WERI-Rb-1 (cell line): ENCODE results near the gene TMEM14C.

Source experiments
- DNase-seq: peaks from one replicate; pipeline ENCODE4 v3.0.0-alpha.2; 2020
- H3K27ac ChIP-seq: fragments of 250-450 bp; sonication (Bioruptor Pico); 2 replicates; pipeline ENCODE4 v1.5.1; 2020; ENCODE audit warnings: mild to moderate bottlenecking, moderate library complexity
- H3K27me3 ChIP-seq: fragments of 250-450 bp; sonication (Bioruptor Pico); 2 replicates; pipeline ENCODE4 v1.5.1; 2021; ENCODE audit warnings: mild to moderate bottlenecking, low read depth, moderate library complexity; ENCODE audit not compliant: insufficient read depth, severe bottlenecking
- H3K36me3 ChIP-seq: fragments of 250-450 bp; sonication (Bioruptor Pico); 2 replicates; pipeline ENCODE4 v1.5.1; 2020; ENCODE audit warnings: mild to moderate bottlenecking, moderate library complexity
- H3K4me3 ChIP-seq: 2 replicates; pipeline ENCODE4 v1.5.1; 2011; ENCODE audit warnings: low read depth, mild to moderate bottlenecking, control low read depth, low read length
- H3K9me3 ChIP-seq: fragments of 250-450 bp; sonication (Bioruptor Pico); 2 replicates; pipeline ENCODE4 v1.5.1; 2021; ENCODE audit warnings: mild to moderate bottlenecking, moderate library complexity; ENCODE audit not compliant: severe bottlenecking
- TF ChIP-seq, protein P1 (sequence below): IDR thresholded peaks from 2 replicates; pipeline ENCODE4 v1.5.1; 2011; ENCODE audit warnings: low read depth, mild to moderate bottlenecking, control low read depth, inconsistent platforms, low read length

TMEM14C gene

DNA sequence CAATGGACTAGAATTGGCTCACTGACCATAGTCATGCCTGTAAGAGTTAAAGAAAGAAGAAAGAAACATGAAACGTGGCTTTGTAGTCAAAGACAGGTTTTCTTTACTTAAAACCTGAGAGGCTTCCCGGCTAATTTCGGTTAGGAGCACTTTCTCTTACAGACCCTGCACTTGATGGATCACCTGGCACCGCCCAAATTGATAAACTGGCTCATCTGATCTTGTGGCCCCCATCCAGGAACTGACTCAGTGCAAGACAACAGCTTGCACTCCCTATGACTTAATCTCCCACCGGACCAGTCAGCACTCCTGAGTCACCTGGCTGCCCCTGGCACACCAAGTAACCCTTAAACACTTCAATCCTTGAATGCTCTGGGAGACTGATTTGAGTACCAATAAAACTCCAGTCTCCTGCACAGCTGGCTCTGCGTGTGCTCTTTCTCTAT lies 37.0 kb downstream of the TMEM14C start:
- H3K36me3 ChIP-seq = peaks cover 78% of the 10 kb centered on the region
- H3K4me3 ChIP-seq = no peak overlapping the region
- DNase-seq = peak; percentile 54
- TF ChIP-seq, protein P1, sequence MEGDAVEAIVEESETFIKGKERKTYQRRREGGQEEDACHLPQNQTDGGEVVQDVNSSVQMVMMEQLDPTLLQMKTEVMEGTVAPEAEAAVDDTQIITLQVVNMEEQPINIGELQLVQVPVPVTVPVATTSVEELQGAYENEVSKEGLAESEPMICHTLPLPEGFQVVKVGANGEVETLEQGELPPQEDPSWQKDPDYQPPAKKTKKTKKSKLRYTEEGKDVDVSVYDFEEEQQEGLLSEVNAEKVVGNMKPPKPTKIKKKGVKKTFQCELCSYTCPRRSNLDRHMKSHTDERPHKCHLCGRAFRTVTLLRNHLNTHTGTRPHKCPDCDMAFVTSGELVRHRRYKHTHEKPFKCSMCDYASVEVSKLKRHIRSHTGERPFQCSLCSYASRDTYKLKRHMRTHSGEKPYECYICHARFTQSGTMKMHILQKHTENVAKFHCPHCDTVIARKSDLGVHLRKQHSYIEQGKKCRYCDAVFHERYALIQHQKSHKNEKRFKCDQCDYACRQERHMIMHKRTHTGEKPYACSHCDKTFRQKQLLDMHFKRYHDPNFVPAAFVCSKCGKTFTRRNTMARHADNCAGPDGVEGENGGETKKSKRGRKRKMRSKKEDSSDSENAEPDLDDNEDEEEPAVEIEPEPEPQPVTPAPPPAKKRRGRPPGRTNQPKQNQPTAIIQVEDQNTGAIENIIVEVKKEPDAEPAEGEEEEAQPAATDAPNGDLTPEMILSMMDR = no peak
- H3K27ac ChIP-seq = peak overlapping the region; percentile 2
- H3K9me3 ChIP-seq = no peaks in the 10 kb centered on the region
- H3K27me3 ChIP-seq = no peaks in the 10 kb centered on the region

DNA sequence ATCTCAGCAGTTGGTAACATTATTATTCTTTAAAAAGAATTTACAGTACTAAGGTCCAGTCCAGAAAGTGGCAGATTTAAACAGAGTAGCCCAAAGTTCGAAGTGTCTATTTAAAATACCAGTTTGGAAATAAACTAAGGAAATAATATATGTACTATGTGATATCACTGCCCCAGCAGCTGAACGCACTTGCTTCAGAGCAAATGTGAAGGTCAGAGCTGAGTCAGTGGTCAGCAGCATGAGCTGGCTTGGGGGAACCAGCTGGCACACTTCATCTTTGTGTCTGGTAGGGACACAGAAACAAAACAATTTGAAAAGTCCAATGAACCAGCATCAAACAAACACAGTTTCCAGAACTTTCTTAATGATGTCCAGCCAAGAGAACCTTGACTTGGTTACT lies 40.1 kb downstream of the TMEM14C start:
- no peak for DNase-seq
- peaks cover 78% of the 10 kb centered on the region for H3K36me3 ChIP-seq

DNA sequence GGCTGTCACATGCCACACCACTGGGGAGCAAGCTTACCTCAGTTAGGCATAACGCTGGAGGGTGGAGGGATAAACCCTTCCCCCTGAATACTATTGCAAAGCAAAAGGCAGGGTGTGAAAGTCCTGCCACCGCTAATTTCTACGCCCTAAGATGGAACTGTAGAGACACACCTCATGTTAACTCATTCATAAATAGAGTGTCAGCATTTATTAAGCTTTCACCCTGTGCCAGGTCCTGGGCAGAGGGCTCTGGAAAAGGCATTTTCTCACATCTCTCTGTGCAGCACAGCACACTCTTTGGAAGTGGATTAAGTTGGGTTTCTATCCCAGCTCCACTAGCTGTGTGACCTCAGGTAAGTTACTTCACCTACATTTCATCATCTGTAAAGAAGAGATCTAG lies 46.5 kb downstream of the TMEM14C start:
- no peaks in the 10 kb centered on the region for H3K9me3 ChIP-seq
- peaks cover 94% of the 10 kb centered on the region for H3K36me3 ChIP-seq
- no peak overlapping the region for H3K4me3 ChIP-seq
- TF ChIP-seq, protein P1 = no peak
- no peaks in the 10 kb centered on the region for H3K27me3 ChIP-seq
- no peak for DNase-seq
- H3K27ac ChIP-seq = peak overlapping the region; percentile 5; the same call in 1 of the 2 replicates

More for the DNA sequence above, 40.1 kb downstream of the TMEM14C start:
- H3K27me3 ChIP-seq = no peaks in the 10 kb centered on the region
- H3K9me3 ChIP-seq = no peaks in the 10 kb centered on the region
- H3K27ac ChIP-seq = no peak overlapping the region
- TF ChIP-seq, protein P1 = no peak
- no peak overlapping the region for H3K4me3 ChIP-seq

DNA sequence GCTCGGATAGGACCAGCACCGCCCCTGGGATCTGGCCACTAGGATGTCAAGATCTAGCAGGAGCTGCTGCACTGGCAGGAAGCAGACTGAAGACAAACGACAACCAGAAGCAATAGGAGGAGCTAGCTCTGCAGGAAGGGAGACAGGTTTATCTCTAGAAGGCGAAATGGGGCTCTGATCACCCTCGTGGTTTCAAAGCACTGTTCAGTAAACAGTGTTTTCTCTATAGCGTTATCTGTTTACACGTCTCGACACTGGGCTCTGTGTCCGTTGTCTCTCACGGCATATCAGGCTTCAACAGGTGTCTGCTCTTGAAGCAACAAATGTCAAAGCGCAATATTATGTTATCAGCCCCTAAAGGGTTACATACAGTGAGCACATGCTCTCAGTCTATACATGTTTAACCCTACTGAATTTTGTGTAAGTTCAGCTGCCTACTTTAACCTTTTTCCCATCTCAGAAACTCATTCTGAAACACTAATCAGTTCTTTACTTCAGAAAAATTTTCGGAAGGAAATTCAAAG lies 48.6 kb downstream of the TMEM14C start:
- no peaks in the 10 kb centered on the region for H3K9me3 ChIP-seq
- peaks cover 96% of the 10 kb centered on the region for H3K36me3 ChIP-seq
- H3K27me3 ChIP-seq = no peaks in the 10 kb centered on the region
- H3K27ac ChIP-seq = peak overlapping the region; percentile 3; the same call in 1 of the 2 replicates
- TF ChIP-seq, protein P1 = no peak
- DNase-seq = peak; percentile 29
- no peak overlapping the region for H3K4me3 ChIP-seq

DNA sequence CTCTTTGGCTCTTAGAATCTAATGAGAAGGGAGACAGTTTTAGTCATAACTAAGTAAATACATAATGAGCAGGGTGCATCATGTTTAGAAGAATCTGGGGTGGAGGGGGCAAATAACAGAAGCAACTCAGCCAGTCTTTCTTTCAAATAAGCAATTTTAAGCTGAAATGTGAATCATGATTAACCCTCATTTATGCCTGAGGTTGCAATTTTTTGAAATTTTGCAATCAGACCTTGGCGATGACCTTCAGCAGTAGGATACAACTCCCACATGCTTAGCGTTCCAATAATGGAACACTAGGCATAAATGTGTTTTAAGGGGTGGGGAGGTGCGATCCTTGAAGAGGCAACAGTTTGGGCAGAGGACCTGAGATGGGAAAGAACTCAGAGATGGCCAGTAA lies 55.4 kb downstream of the TMEM14C start:
- TF ChIP-seq, protein P1 = no peak
- no peak for DNase-seq
- H3K36me3 ChIP-seq = peaks cover 98% of the 10 kb centered on the region
- H3K4me3 ChIP-seq = no peak overlapping the region
- no peaks in the 10 kb centered on the region for H3K9me3 ChIP-seq
- H3K27me3 ChIP-seq = no peaks in the 10 kb centered on the region
- H3K27ac ChIP-seq = peak overlapping the region; percentile 49

DNA sequence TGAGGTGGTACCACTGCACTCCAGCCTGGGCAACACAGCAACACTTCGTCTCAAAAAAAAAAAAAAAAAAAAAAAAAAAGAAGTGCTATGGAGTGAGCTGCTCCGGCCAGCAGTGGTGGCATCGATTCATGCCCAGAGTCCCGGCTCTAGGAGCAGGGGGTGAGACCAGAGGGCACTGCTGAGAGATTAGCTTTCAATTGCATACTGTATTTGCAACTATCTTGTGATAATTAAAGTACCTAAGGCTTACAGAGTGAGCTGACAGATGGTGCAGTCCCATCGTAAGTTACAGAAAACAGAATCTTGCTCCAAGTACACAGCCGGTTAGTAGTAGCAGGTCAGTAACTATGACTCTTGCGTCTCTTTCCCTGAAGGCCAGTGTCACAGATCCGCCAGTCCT lies 56.2 kb downstream of the TMEM14C start:
- Histone ChIP-seq H3K27me3 (no peaks in the 10 kb centered on the region), H3K36me3 (peaks cover 98% of the 10 kb centered on the region), H3K9me3 (no peaks in the 10 kb centered on the region), H3K4me3 (no peak overlapping the region), H3K27ac (peak overlapping the region; percentile 58)
- TF ChIP-seq, protein P1 = no peak
- DNase-seq = peak; percentile 62
